ENCODE measurements around the gene RAP1A.

RAP1A gene

DNA sequence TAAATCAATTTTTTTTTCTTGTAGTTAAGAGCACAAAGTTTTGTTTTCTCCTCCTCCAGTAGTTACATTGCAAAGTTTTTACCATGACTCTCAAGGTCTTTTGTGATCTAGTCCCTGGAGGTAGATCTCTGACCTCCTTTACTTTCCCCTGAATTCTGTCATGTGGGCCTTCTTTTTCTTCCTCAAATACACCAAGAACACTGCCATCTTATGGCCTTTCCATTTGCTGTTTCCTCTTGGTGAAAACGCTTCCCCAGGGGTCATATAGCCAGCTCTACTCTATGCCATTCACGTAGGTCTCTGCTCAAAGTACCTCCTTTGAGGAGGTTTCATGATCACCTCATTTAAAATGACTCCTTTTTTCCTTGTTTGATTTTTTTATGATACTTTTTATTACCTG, 138.8 kb downstream of the RAP1A start:
- H3K27ac ChIP-seq, result no peak overlapping the region
- H3K4me3 ChIP-seq (ENCODE audit: low read depth, low read length), result no peak overlapping the region
- DNase-seq, result no peak
- no peaks in the 10 kb centered on the region for H3K27me3 ChIP-seq (ENCODE audit: insufficient read depth, low read depth, severe bottlenecking)
- TF ChIP-seq CTCF (IDR thresholded peaks at IDR 0.05; ENCODE audit: low read depth, low read length), result no peak
- no peaks in the 10 kb centered on the region for H3K9me3 ChIP-seq (ENCODE audit: severe bottlenecking)
- H3K36me3 ChIP-seq, result peaks cover 58% of the 10 kb centered on the region

- Histone ChIP-seq H3K27ac (no peak overlapping the region), H3K36me3 (peaks cover 84% of the 10 kb centered on the region), H3K27me3 (ENCODE audit: insufficient read depth, low read depth, severe bottlenecking) (no peaks in the 10 kb centered on the region), H3K9me3 (ENCODE audit: severe bottlenecking) (no peaks in the 10 kb centered on the region), H3K4me3 (ENCODE audit: low read depth, low read length) (no peak overlapping the region)
- no peak for TF ChIP-seq CTCF (IDR thresholded peaks at IDR 0.05; ENCODE audit: low read depth, low read length)
- no peak for DNase-seq
Measured at GRCh38 chr1:111761717-111762116, 142.1 kb downstream of the RAP1A start.

- Histone ChIP-seq H3K27ac (no peak overlapping the region), H3K36me3 (peaks cover 85% of the 10 kb centered on the region), H3K9me3 (ENCODE audit: severe bottlenecking) (no peaks in the 10 kb centered on the region), H3K27me3 (ENCODE audit: insufficient read depth, low read depth, severe bottlenecking) (no peaks in the 10 kb centered on the region), H3K4me3 (ENCODE audit: low read depth, low read length) (no peak overlapping the region)
- no peak for DNase-seq
- no peak for TF ChIP-seq CTCF (IDR thresholded peaks at IDR 0.05; ENCODE audit: low read depth, low read length)
Measured at GRCh38 chr1:111762332-111762731, 142.7 kb downstream of the RAP1A start.
